Thyroid gland (tissue), 4 donors: Measurements from ENCODE around the gene MBNL3. TPM values are rescaled to one million over a fixed set of nuclear protein-coding genes. Genes with fewer than 3 reads are reported as not detected.

Experiments
- DNase-seq, 2 donors: peaks; one replicate each; pipeline ENCODE4 v3.0.0-alpha.2; 2019
- H3K27ac ChIP-seq, 3 donors: fragments of 200-600 bp; sonication (generic); 1 replicate in 2 of 3; 2 replicates in 1 of 3; pipeline ENCODE4 v1.5.1; 2016 to 2019; ENCODE audit warnings: mild to moderate bottlenecking in 1 of 3, moderate library complexity in 1 of 3
- H3K27me3 ChIP-seq: fragments of 200-600 bp; sonication (generic); one replicate; pipeline ENCODE4 v1.5.1; 2019
- H3K36me3 ChIP-seq, 2 donors: fragments of 200-600 bp; sonication (generic); one replicate each; pipeline ENCODE4 v1.5.1; 2016 to 2019
- H3K4me1 ChIP-seq, 2 donors: fragments of 200-600 bp; sonication (generic); one replicate each; pipeline ENCODE4 v1.5.1; 2017 to 2019
- H3K4me3 ChIP-seq, 3 donors: fragments of 200-600 bp; sonication (generic); replicated peaks in 1 of 3; 1 replicate in 2 of 3; 2 replicates in 1 of 3; pipeline ENCODE4 v1.5.1; 2016; ENCODE audit warnings: mild to moderate bottlenecking in 1 of 3
- H3K9me3 ChIP-seq: fragments of 200-600 bp; sonication (generic); one replicate; pipeline ENCODE4 v1.5.1; 2017
- POLR2A ChIP-seq, 2 donors: fragments of 450-650 bp; IDR thresholded peaks; one replicate each; pipeline ENCODE4 v1.6.1; 2017; ENCODE audit warnings: antibody characterized with exemption in 2 of 2, mild to moderate bottlenecking in 2 of 2, moderate library complexity in 1 of 2
- WGBS, 2 donors: methylation state at CpG; one replicate each; pipeline ENCODE4 v1.1.5; 2017; 5-methylcytosine and 5-hydroxymethylcytosine counted together
- intact Hi-C: fragments of 100-400 bp; cut with DNase I; formaldehyde crosslinking; loops from one replicate; pipeline ENCODE4 v1.15.1; 2023
- total RNA-seq, 4 donors: library from RNA; depleted of rRNA; stranded (reverse); fragments of >200 nt; gene quantifications; one replicate each; pipeline ENCODE4 v1.2.3, GENCODE V29; 2016
- TF ChIP-seq, protein P1 (sequence below), 6 experiments: fragments of 200-600 bp in 3 of 6; fragments of 450-650 bp in 3 of 6; sonication (generic) in 3 of 6; IDR thresholded peaks; one replicate each; pipeline ENCODE4 v1.5.1; 2016 to 2019; ENCODE audit warnings: antibody characterized with exemption in 6 of 6, mild to moderate bottlenecking in 2 of 6, inconsistent platforms in 1 of 6, moderate library complexity in 1 of 6

The MBNL3 gene
- total RNA-seq, 4 donors from 2014 or later, result 11.7 to 29.6 (median 19.5) TPM

DNA sequence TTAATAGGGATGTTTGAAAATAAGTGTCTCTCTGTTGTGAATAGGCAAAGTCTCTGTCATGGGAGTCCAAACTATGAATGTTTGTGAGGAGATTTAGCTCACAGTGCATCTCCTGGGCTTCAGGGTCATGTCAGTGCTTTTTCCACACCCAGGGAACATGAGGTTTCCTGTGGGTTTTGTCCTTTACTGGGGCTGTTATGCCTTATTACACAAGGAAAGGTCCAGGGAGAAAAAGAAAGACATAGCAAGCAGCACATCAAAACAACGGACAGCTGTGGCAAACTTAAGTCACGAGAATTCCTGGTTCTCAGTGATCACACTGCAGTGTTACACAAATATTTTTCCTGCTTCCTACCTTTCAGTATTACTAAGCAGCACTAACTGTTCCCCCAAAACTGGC lies 99.4 kb downstream of the MBNL3 start:
- 88 to 91% methylated on average over 2 of the region's 2 CpGs for WGBS, 2 donors
- Histone ChIP-seq H3K9me3 (no peaks in the 10 kb centered on the region), H3K36me3 (no peaks in the 10 kb centered on the region), H3K4me1 (no peaks in the 10 kb centered on the region), H3K4me3 (no peak overlapping the region), H3K27me3 (no peaks in the 10 kb centered on the region), H3K27ac (no peak overlapping the region)
- no peak for DNase-seq
- TF ChIP-seq, protein P1, sequence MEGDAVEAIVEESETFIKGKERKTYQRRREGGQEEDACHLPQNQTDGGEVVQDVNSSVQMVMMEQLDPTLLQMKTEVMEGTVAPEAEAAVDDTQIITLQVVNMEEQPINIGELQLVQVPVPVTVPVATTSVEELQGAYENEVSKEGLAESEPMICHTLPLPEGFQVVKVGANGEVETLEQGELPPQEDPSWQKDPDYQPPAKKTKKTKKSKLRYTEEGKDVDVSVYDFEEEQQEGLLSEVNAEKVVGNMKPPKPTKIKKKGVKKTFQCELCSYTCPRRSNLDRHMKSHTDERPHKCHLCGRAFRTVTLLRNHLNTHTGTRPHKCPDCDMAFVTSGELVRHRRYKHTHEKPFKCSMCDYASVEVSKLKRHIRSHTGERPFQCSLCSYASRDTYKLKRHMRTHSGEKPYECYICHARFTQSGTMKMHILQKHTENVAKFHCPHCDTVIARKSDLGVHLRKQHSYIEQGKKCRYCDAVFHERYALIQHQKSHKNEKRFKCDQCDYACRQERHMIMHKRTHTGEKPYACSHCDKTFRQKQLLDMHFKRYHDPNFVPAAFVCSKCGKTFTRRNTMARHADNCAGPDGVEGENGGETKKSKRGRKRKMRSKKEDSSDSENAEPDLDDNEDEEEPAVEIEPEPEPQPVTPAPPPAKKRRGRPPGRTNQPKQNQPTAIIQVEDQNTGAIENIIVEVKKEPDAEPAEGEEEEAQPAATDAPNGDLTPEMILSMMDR (IDR thresholded peaks at IDR 0.05), result no peak
- TF ChIP-seq POLR2A (IDR thresholded peaks at IDR 0.05), result no peak
- intact Hi-C loops, result no loop called here

DNA sequence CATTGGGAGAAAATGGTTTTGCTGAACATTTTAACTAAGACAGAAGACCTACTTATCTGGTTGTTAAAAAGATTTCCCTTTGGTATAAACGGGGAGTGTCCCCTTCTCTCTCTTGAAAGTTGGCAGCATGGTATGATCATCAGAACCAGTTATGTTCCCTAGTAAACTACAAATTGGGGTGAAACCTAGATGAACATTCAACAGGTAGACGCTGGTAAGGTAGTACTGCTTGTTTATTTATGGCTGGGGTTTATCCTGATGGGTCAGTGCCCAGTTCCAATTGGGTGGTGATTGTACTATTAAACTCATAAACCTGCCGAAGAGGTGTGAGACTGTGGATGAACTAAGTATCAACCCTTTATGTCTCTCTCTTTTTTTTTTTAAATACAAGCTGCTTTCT lies 100.5 kb downstream of the MBNL3 start:
- TF ChIP-seq, protein P1 (IDR thresholded peaks at IDR 0.05), result no peak
- no peak for TF ChIP-seq POLR2A (IDR thresholded peaks at IDR 0.05)
- Histone ChIP-seq H3K36me3 (no peaks in the 10 kb centered on the region), H3K27me3 (no peaks in the 10 kb centered on the region), H3K9me3 (no peaks in the 10 kb centered on the region), H3K4me1 (no peaks in the 10 kb centered on the region), H3K4me3 (no peak overlapping the region), H3K27ac (no peak overlapping the region)
- DNase-seq, result no peak
- WGBS, 2 donors, result 79 to 92% methylated on average over 3 of the region's 3 CpGs
- intact Hi-C loops, result no loop called here

DNA sequence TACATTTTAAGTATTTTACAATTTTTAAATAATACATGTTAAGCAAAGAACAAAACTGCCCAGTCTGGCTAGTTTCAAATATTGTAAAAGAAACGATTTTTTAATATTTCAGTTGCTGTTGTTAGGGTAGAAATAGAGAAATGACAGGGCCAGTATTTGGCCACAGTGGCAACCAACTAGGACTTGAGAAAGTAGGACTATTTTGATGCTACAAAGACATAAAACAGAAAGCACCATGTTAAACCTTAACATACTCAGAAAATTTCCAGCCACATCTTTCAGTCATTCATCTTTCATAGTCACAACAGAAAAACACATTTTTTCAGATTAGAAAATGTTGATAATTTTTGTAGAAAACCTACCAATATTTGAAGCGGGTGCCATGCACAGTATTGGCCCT lies 104.5 kb downstream of the MBNL3 start:
- DNase-seq, result no peak
- WGBS, 2 donors, result 89 to 91% methylated on average over 2 of the region's 2 CpGs
- no peak overlapping the region for H3K4me3 ChIP-seq
- H3K36me3 ChIP-seq, result no peaks in the 10 kb centered on the region
- intact Hi-C loops, result no loop called here
- H3K9me3 ChIP-seq, result no peaks in the 10 kb centered on the region
- no peak overlapping the region for H3K27ac ChIP-seq
- no peaks in the 10 kb centered on the region for H3K4me1 ChIP-seq
- no peak for TF ChIP-seq POLR2A (IDR thresholded peaks at IDR 0.05)
- TF ChIP-seq, protein P1 (IDR thresholded peaks at IDR 0.05), result no peak
- no peaks in the 10 kb centered on the region for H3K27me3 ChIP-seq

DNA sequence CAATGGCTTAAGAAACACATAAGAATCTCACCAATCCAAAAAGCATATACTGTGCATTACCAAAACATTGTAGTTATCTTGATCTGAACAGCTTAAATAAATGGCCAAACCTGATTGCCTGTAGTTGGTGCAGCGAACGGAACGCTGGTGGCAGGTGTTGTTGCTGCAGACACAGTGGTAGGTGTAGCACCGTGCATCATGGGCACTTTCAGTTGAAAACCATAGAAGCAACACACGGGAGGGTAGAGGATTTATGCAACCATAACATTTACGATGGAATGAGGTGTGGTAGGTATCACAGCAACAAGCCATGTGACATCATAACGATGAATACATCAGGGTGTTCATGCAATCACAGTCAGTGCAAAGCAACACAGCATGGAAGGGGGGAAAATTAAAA lies 106.8 kb downstream of the MBNL3 start:
- intact Hi-C loops, result no loop called here
- H3K9me3 ChIP-seq, result no peaks in the 10 kb centered on the region
- DNase-seq, result no peak
- H3K4me1 ChIP-seq, result no peaks in the 10 kb centered on the region
- no peak overlapping the region for H3K27ac ChIP-seq
- H3K27me3 ChIP-seq, result no peaks in the 10 kb centered on the region
- H3K4me3 ChIP-seq, result no peak overlapping the region
- H3K36me3 ChIP-seq, result no peaks in the 10 kb centered on the region
- TF ChIP-seq POLR2A (IDR thresholded peaks at IDR 0.05), result no peak
- TF ChIP-seq, protein P1 (IDR thresholded peaks at IDR 0.05), result no peak
- 93 to 95% methylated on average over 7 of the region's 7 CpGs for WGBS, 2 donors

DNA sequence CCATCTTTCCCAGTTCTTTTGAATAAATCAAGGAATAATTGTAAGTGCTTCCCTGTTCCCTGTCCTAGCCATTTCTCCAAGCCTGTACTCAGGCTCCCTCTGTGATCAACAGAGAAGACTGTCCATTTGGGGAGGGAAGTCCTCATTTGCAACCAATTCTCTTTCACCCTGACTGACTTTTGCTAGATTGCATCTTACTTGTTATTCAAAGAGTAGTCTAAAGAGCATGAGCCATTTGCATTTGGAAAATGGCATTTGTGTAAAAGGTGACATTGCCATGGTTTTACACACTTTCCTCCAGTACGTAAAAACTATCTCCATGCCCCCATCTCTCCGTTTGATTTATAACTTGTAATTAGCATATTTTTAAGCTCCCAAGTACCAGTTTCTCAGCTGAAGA lies 110.6 kb downstream of the MBNL3 start:
- H3K9me3 ChIP-seq, result no peaks in the 10 kb centered on the region
- TF ChIP-seq, protein P1 (IDR thresholded peaks at IDR 0.05), result no peak
- TF ChIP-seq POLR2A (IDR thresholded peaks at IDR 0.05), result no peak
- H3K4me1 ChIP-seq, result no peaks in the 10 kb centered on the region
- no peak overlapping the region for H3K4me3 ChIP-seq
- no peak for DNase-seq
- WGBS, 2 donors, result 92 to 97% methylated on average over 2 of the region's 2 CpGs
- no peaks in the 10 kb centered on the region for H3K27me3 ChIP-seq
- H3K27ac ChIP-seq, result no peak overlapping the region
- intact Hi-C loops, result no loop called here
- no peaks in the 10 kb centered on the region for H3K36me3 ChIP-seq
